H1 (cell line): ENCODE data around the gene GULP1. TPM values are rescaled to one million over a fixed set of nuclear protein-coding genes. Genes with fewer than 3 reads are reported as not detected.

ENCODE experiments used
- CREB1 ChIP-seq: IDR thresholded peaks from 2 replicates; pipeline ENCODE4 v1.6.1; 2012; ENCODE audit warnings: inconsistent platforms
- EP300 ChIP-seq, 2 experiments: IDR thresholded peaks; 1 replicate in 1 of 2; 2 replicates in 1 of 2; pipeline ENCODE4 v1.6.1; 2011 to 2012; ENCODE audit warnings: low read depth in 2 of 2, low read length in 2 of 2, mild to moderate bottlenecking in 2 of 2, borderline replicate concordance in 1 of 2, inconsistent platforms in 1 of 2, moderate library complexity in 1 of 2
- FOSL1 ChIP-seq: IDR thresholded peaks from 2 replicates; pipeline ENCODE4 v1.6.1; 2011; ENCODE audit warnings: mild to moderate bottlenecking, low read depth, low read length, moderate library complexity; ENCODE audit not compliant: insufficient read depth
- NRF1 ChIP-seq: IDR thresholded peaks from 2 replicates; pipeline ENCODE4 v1.6.1; 2011; ENCODE audit warnings: mild to moderate bottlenecking, low read depth, low read length, improper control_type of control experiment
- SP1 ChIP-seq: IDR thresholded peaks from 2 replicates; pipeline ENCODE4 v1.6.1; 2011; ENCODE audit warnings: low read depth, low read length
- polyA plus RNA-seq, 7 experiments: library from polyadenylated mRNA; depleted of rRNA in 3 of 7; stranded (reverse) in 5 of 7; unstranded in 2 of 7; fragments of >200 nt in 5 of 7; fragments of 200-250 nt in 2 of 7; gene quantifications; 1 replicate in 5 of 7; 2 replicates in 1 of 7; 4 replicates in 1 of 7; pipeline versions ENCODE4 v1.2.1 to v1.2.3, GENCODE V29; 2011 to 2013; ENCODE audit warnings: missing spikeins in 2 of 7, mixed read lengths in 2 of 7
- total RNA-seq: library from RNA; stranded (reverse); fragmentation: NEBNext Ultra II Directional; extraction: Animal tissue kit (Norgen Biotek cat#: 25700); gene quantifications from 2 replicates; pipeline ENCODE4 v1.2.1, GENCODE V29; 2021
- TF ChIP-seq, protein P1 (sequence below): fragments of 300-600 bp; sonication (generic); IDR thresholded peaks from 2 replicates; pipeline ENCODE4 v1.7.1; 2012; ENCODE audit warnings: low read length, moderate library complexity, mild to moderate bottlenecking, inconsistent platforms; ENCODE audit not compliant: insufficient replicate concordance

GULP1 gene
- total and polyA plus RNA-seq, 2 of the 8 experiments (the other 6 are each of a cell fraction or from before 2014, with no cell fraction given) = 69.7 to 139 TPM

DNA sequence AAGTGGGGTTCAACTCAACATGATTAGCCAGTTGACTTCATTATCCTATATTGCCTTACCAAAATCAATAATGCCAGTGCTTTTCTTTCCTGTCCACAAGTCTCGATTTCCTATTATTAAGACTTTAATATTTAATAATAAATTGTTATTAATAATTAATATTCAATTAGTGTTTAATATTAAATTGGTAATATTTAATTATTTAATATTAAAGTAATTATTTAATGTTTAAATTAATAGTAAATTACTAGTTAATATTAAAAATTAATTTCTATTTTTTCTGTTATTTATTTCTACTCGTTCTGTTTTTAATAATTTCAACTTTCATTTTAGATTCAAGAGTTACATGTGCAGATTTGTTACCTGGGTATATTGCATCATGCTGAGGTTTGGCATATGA is 243.2 kb downstream of the GULP1 start (continued):
- TF ChIP-seq, protein P1, sequence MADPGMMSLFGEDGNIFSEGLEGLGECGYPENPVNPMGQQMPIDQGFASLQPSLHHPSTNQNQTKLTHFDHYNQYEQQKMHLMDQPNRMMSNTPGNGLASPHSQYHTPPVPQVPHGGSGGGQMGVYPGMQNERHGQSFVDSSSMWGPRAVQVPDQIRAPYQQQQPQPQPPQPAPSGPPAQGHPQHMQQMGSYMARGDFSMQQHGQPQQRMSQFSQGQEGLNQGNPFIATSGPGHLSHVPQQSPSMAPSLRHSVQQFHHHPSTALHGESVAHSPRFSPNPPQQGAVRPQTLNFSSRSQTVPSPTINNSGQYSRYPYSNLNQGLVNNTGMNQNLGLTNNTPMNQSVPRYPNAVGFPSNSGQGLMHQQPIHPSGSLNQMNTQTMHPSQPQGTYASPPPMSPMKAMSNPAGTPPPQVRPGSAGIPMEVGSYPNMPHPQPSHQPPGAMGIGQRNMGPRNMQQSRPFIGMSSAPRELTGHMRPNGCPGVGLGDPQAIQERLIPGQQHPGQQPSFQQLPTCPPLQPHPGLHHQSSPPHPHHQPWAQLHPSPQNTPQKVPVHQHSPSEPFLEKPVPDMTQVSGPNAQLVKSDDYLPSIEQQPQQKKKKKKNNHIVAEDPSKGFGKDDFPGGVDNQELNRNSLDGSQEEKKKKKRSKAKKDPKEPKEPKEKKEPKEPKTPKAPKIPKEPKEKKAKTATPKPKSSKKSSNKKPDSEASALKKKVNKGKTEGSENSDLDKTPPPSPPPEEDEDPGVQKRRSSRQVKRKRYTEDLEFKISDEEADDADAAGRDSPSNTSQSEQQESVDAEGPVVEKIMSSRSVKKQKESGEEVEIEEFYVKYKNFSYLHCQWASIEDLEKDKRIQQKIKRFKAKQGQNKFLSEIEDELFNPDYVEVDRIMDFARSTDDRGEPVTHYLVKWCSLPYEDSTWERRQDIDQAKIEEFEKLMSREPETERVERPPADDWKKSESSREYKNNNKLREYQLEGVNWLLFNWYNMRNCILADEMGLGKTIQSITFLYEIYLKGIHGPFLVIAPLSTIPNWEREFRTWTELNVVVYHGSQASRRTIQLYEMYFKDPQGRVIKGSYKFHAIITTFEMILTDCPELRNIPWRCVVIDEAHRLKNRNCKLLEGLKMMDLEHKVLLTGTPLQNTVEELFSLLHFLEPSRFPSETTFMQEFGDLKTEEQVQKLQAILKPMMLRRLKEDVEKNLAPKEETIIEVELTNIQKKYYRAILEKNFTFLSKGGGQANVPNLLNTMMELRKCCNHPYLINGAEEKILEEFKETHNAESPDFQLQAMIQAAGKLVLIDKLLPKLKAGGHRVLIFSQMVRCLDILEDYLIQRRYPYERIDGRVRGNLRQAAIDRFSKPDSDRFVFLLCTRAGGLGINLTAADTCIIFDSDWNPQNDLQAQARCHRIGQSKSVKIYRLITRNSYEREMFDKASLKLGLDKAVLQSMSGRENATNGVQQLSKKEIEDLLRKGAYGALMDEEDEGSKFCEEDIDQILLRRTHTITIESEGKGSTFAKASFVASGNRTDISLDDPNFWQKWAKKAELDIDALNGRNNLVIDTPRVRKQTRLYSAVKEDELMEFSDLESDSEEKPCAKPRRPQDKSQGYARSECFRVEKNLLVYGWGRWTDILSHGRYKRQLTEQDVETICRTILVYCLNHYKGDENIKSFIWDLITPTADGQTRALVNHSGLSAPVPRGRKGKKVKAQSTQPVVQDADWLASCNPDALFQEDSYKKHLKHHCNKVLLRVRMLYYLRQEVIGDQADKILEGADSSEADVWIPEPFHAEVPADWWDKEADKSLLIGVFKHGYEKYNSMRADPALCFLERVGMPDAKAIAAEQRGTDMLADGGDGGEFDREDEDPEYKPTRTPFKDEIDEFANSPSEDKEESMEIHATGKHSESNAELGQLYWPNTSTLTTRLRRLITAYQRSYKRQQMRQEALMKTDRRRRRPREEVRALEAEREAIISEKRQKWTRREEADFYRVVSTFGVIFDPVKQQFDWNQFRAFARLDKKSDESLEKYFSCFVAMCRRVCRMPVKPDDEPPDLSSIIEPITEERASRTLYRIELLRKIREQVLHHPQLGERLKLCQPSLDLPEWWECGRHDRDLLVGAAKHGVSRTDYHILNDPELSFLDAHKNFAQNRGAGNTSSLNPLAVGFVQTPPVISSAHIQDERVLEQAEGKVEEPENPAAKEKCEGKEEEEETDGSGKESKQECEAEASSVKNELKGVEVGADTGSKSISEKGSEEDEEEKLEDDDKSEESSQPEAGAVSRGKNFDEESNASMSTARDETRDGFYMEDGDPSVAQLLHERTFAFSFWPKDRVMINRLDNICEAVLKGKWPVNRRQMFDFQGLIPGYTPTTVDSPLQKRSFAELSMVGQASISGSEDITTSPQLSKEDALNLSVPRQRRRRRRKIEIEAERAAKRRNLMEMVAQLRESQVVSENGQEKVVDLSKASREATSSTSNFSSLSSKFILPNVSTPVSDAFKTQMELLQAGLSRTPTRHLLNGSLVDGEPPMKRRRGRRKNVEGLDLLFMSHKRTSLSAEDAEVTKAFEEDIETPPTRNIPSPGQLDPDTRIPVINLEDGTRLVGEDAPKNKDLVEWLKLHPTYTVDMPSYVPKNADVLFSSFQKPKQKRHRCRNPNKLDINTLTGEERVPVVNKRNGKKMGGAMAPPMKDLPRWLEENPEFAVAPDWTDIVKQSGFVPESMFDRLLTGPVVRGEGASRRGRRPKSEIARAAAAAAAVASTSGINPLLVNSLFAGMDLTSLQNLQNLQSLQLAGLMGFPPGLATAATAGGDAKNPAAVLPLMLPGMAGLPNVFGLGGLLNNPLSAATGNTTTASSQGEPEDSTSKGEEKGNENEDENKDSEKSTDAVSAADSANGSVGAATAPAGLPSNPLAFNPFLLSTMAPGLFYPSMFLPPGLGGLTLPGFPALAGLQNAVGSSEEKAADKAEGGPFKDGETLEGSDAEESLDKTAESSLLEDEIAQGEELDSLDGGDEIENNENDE = no peak
- TF ChIP-seq SP1 = no peak
- no peak for TF ChIP-seq CREB1
- TF ChIP-seq EP300 (IDR thresholded peaks at IDR 0.05; ENCODE audit: borderline replicate concordance in 1 of 2, low read depth in 2 of 2, low read length in 2 of 2) = no peak
- no peak for TF ChIP-seq NRF1
- TF ChIP-seq FOSL1 = no peak
